T-helper 17 cell (primary cell): Measurements from ENCODE around the gene SPECC1L. TPM values are rescaled to one million over a fixed set of nuclear protein-coding genes. Genes with fewer than 3 reads are reported as not detected.

Experiments used
- ATAC-seq: fragments of 150-1000 bp; cut with Tn5 transposase; 2 replicates; pipeline ENCODE4 v1.10.0; 2021; ENCODE audit warnings: mild to moderate bottlenecking, moderate library complexity
- DNase-seq, 3 donors: peaks; one replicate each; pipeline versions ENCODE4 v3.0.0 to v3.0.0-alpha.2; 2020 to 2021
- H3K9me3 ChIP-seq: one replicate; pipeline ENCODE4 v1.7.0; 2013; ENCODE audit warnings: low read length, mild to moderate bottlenecking; ENCODE audit not compliant: control insufficient read depth, poor library complexity, severe bottlenecking
- H3K27ac Mint-ChIP-seq: one replicate; pipeline ENCODE4 v1.8.0; 2022; ENCODE audit warnings: mild to moderate bottlenecking, moderate library complexity, mixed read lengths
- H3K27me3 Mint-ChIP-seq: one replicate; pipeline ENCODE4 v1.8.0; 2022; ENCODE audit warnings: mixed read lengths
- H3K36me3 Mint-ChIP-seq: one replicate; pipeline ENCODE4 v1.8.0; 2022; ENCODE audit warnings: low read depth, mixed read lengths
- H3K4me1 Mint-ChIP-seq: one replicate; pipeline ENCODE4 v1.8.0; 2022; ENCODE audit warnings: mild to moderate bottlenecking, mixed read lengths
- H3K4me3 Mint-ChIP-seq: one replicate; pipeline ENCODE4 v1.8.0; 2022; ENCODE audit warnings: mild to moderate bottlenecking, moderate library complexity, mixed read lengths
- total RNA-seq, 4 donors: library from RNA in 2 of 4; stranded (reverse) in 2 of 4; gene quantifications; one replicate each; pipeline ENCODE4 v1.2.3 and lab custom pipeline; 2022 to 2026

SPECC1L gene
- total RNA-seq, 2 donors from 2014 or later, result 34.9 to 35.2 TPM

DNA sequence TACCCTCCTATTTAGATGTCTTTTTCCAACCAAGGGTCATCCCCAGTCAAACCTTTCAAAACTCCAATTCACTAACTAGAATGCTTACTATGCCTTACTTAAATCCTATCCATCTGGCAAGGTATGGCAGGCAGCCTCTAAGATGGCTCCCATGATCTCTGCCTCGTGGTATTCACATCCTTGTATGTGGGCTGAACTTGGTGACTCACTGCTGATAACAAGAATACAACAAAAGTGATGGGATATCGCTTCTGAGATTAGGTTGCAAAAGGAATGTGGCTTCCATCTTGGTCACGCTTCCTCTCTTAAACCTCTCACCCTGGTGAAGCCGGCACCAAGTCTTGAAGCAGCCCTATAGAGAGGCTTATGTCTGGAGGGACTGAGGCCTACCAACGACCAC is 194.9 kb downstream of the SPECC1L start:
- no peaks in the 10 kb centered on the region for H3K9me3 ChIP-seq
- Mint-ChIP-seq H3K27me3 (no peaks in the 10 kb centered on the region), H3K27ac (no peak overlapping the region), H3K4me3 (no peak overlapping the region), H3K4me1 (peaks cover 2% of the 10 kb centered on the region), H3K36me3 (no peaks in the 10 kb centered on the region)
- ATAC-seq (no peak), DNase-seq (no peak)

DNA sequence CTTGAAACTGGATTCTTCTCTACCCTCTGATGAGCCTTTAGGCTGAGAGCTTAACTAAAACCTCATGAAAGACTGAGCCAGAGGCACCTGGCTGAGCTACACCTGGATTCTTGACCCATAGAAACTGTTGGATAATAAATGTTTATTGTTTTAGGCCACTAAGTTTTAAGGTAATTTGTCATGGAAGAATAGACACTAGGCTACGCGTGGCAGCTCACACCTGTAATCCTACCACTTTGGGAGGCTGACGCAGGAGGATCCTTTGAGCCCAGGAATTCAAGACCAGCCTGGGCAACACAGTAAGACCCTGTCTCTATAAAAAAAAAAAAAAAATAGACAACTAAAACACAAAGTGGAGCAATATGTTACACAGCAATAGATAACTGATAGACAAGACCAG is 195.3 kb downstream of the SPECC1L start:
- Mint-ChIP-seq H3K4me1 (peaks cover 2% of the 10 kb centered on the region), H3K4me3 (no peak overlapping the region), H3K27ac (no peak overlapping the region), H3K36me3 (no peaks in the 10 kb centered on the region), H3K27me3 (no peaks in the 10 kb centered on the region)
- DNase-seq, result no peak
- no peaks in the 10 kb centered on the region for H3K9me3 ChIP-seq
- no peak for ATAC-seq

DNA sequence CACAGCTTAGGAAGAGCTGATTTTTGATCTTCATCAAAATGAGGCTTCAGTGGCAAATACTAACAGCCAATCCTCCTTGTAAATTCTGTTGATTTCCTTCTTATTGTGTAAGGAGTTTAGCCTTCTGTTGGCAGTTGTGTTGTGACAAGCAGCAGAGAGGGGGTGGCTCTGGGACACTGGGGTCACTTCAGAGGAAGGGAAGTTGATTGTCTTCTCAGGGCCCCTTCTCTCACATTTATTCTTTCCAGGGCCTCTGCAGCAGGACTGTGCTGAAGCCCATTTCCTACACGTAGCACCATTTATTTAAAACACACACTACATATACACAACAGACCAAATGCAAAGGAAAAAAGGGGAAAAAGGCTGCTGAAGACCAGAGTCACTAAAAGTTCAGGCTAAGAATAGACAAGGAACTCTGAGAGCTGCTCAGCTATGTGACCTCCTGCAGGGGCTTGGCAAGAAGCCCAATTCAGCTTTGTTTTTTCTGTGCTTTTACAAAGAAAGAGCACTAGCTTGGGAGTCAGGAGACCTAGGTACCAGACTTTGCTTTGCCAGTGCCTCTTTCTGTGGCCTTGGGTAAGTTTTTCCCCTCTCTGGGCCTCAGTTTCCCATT is 196.2 kb downstream of the SPECC1L start:
- H3K27me3 Mint-ChIP-seq, result no peaks in the 10 kb centered on the region
- peaks cover 2% of the 10 kb centered on the region for H3K4me1 Mint-ChIP-seq
- no peaks in the 10 kb centered on the region for H3K9me3 ChIP-seq
- no peak for ATAC-seq
- H3K27ac Mint-ChIP-seq, result no peak overlapping the region
- no peak overlapping the region for H3K4me3 Mint-ChIP-seq
- H3K36me3 Mint-ChIP-seq, result no peaks in the 10 kb centered on the region
- no peak for DNase-seq

DNA sequence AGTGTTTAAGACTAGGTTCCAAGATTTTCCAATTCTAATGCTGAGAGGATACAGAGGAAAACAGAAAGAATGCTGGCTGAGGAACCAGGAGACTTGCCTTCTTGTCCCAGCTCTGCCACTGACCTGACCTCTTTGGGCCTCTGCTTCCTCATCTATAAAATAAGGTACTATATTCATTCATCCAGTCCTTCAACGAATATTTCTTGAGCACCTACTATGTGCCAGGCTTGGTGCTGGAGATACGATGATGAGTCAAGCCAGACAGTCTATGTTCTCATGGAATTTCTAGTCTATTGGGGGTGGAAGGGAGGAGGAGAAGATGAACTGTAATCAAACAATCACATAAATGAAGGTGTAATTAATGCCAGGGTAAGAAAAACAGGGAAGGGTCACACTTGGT is 196.7 kb downstream of the SPECC1L start:
- no peak overlapping the region for H3K4me3 Mint-ChIP-seq
- DNase-seq (no peak), ATAC-seq (no peak)
- no peaks in the 10 kb centered on the region for H3K27me3 Mint-ChIP-seq
- no peak overlapping the region for H3K27ac Mint-ChIP-seq
- H3K36me3 Mint-ChIP-seq, result no peaks in the 10 kb centered on the region
- H3K9me3 ChIP-seq, result no peaks in the 10 kb centered on the region
- H3K4me1 Mint-ChIP-seq, result peaks cover 2% of the 10 kb centered on the region

Other genes starting within 250 kb of the SPECC1L start
- 1 to 10 TPM in 1 of 2 donors, under 1 TPM in 1; 0.80 to 1.1 TPM for gene SUSD2, start 89.3 kb upstream of the SPECC1L start, total RNA-seq
- not detected for gene GGT5, start 25.7 kb upstream of the SPECC1L start, total RNA-seq
- 10 to 100 TPM; 20.4 to 22.0 TPM for gene ADORA2A, start 156.8 kb downstream of the SPECC1L start, total RNA-seq
- 1 to 10 TPM; 1.5 to 2.8 TPM for gene UPB1, start 224.5 kb downstream of the SPECC1L start, total RNA-seq